GM23338 (cell line): ENCODE measurements around the gene LPP. TPM values are rescaled to one million over a fixed set of nuclear protein-coding genes. Genes with fewer than 3 reads are reported as not detected.

ENCODE experiments used
- ATAC-seq: fragments of 200-7000 bp; cut with Tn5 transposase; 3 replicates; pipeline ENCODE4 v1.9.1; 2020
- DNase-seq: peaks from one replicate; pipeline ENCODE4 v3.0.0-alpha.2; 2015; ENCODE audit warnings: low spot score
- H2AFZ ChIP-seq: fragments of 200-600 bp; sonication (generic); 2 replicates; pipeline ENCODE4 v1.8.0; 2016; ENCODE audit warnings: antibody characterized with exemption, mild to moderate bottlenecking, moderate library complexity
- H3F3A ChIP-seq: fragments of 200-600 bp; sonication (generic); replicated peaks from 2 replicates; pipeline ENCODE4 v1.8.0; 2017; ENCODE audit warnings: antibody characterized with exemption, mixed run types, low read depth
- H3K27ac ChIP-seq: fragments of 200-600 bp; sonication (generic); 2 replicates; pipeline ENCODE4 v1.6.1; 2016; ENCODE audit warnings: low read depth
- H3K27me3 ChIP-seq: fragments of 200-600 bp; sonication (generic); 2 replicates; pipeline ENCODE4 v1.8.0; 2016; ENCODE audit warnings: mild to moderate bottlenecking, mixed run types, moderate library complexity; ENCODE audit not compliant: insufficient read depth
- H3K36me3 ChIP-seq: fragments of 200-600 bp; sonication (generic); 2 replicates; pipeline ENCODE4 v1.8.0; 2016; ENCODE audit warnings: mild to moderate bottlenecking; ENCODE audit not compliant: insufficient read depth
- H3K4me1 ChIP-seq: fragments of 200-600 bp; sonication (generic); 2 replicates; pipeline ENCODE4 v1.8.0; 2016; ENCODE audit warnings: mild to moderate bottlenecking, moderate library complexity; ENCODE audit not compliant: insufficient read depth
- H3K4me2 ChIP-seq: fragments of 200-600 bp; sonication (generic); 2 replicates; pipeline ENCODE4 v1.7.1; 2017; ENCODE audit warnings: mixed run types
- H3K4me3 ChIP-seq: fragments of 200-600 bp; sonication (generic); 2 replicates; pipeline ENCODE4 v1.6.1; 2016; ENCODE audit warnings: mixed run types
- H3K79me2 ChIP-seq: fragments of 200-600 bp; sonication (generic); replicated peaks from 2 replicates; pipeline ENCODE4 v1.8.0; 2017; ENCODE audit warnings: mild to moderate bottlenecking; ENCODE audit not compliant: insufficient read depth
- H3K9me2 ChIP-seq: fragments of 200-600 bp; sonication (generic); 2 replicates; pipeline ENCODE4 v1.8.0; 2017; ENCODE audit not compliant: insufficient read depth
- H4K20me1 ChIP-seq: fragments of 200-600 bp; sonication (generic); replicated peaks from 2 replicates; pipeline ENCODE4 v1.8.0; 2017; ENCODE audit warnings: mild to moderate bottlenecking; ENCODE audit not compliant: insufficient read depth
- H3K27ac Mint-ChIP-seq: 2 replicates; pipeline ENCODE4 v1.8.0; 2020; ENCODE audit warnings: inconsistent platforms, mild to moderate bottlenecking, moderate library complexity, mixed read lengths
- H3K27me3 Mint-ChIP-seq: 3 replicates; pipeline ENCODE4 v1.8.0; 2022; ENCODE audit warnings: low read depth, mild to moderate bottlenecking, moderate library complexity, mixed read lengths, inconsistent platforms; ENCODE audit not compliant: insufficient read depth, poor library complexity
- H3K36me3 Mint-ChIP-seq: 3 replicates; pipeline ENCODE4 v1.8.0; 2021; ENCODE audit warnings: low read depth, mild to moderate bottlenecking, inconsistent platforms, moderate library complexity, mixed read lengths
- H3K4me1 Mint-ChIP-seq: 3 replicates; pipeline ENCODE4 v1.8.0; 2020; ENCODE audit warnings: mild to moderate bottlenecking, inconsistent platforms, mixed read lengths
- H3K4me3 Mint-ChIP-seq: 3 replicates; pipeline ENCODE4 v1.8.0; 2021; ENCODE audit warnings: moderate library complexity, mild to moderate bottlenecking, inconsistent platforms, mixed read lengths
- H3K9me3 Mint-ChIP-seq: 3 replicates; pipeline ENCODE4 v1.8.0; 2020; ENCODE audit warnings: moderate library complexity, mild to moderate bottlenecking, inconsistent platforms, mixed read lengths
- CREB1 ChIP-seq: fragments of 250-450 bp; sonication (Bioruptor Pico); IDR thresholded peaks from 2 replicates; pipeline ENCODE4 v1.5.0; 2020; ENCODE audit warnings: low read depth, mild to moderate bottlenecking, moderate library complexity
- CTCF ChIP-seq, 2 experiments: fragments of 200-600 bp in 1 of 2; sonication (generic) in 1 of 2; conservative IDR thresholded peaks; 2 replicates each; pipeline versions ENCODE4 v1.5.1 to v1.6.1; 2016 to 2017; ENCODE audit warnings: antibody characterized with exemption in 2 of 2, low read depth in 2 of 2, mild to moderate bottlenecking in 2 of 2, moderate library complexity in 1 of 2
- ETS1 ChIP-seq: IDR thresholded peaks from 2 replicates; pipeline ENCODE4 v1.6.1; 2016; ENCODE audit warnings: antibody characterized with exemption
- EZH2 ChIP-seq: fragments of 200-600 bp; sonication (generic); IDR thresholded peaks from one replicate; pipeline ENCODE4 v1.8.0; 2017; ENCODE audit warnings: antibody characterized with exemption, mild to moderate bottlenecking, low read depth; ENCODE audit not compliant: unreplicated experiment
- EZH2phosphoT487 ChIP-seq: fragments of 200-600 bp; sonication (generic); IDR thresholded peaks from one replicate; pipeline ENCODE4 v1.8.1; 2018; ENCODE audit warnings: antibody characterized with exemption; ENCODE audit not compliant: unreplicated experiment
- JUNB ChIP-seq: IDR thresholded peaks from one replicate; pipeline ENCODE4 v1.6.1; 2016; ENCODE audit warnings: antibody characterized with exemption; ENCODE audit not compliant: unreplicated experiment
- NANOG ChIP-seq: IDR thresholded peaks from 2 replicates; pipeline ENCODE4 v1.6.1; 2016; ENCODE audit warnings: antibody characterized with exemption, borderline replicate concordance
- POLR2AphosphoS5 ChIP-seq: IDR thresholded peaks from 2 replicates; pipeline ENCODE4 v1.6.1; 2016; ENCODE audit warnings: antibody characterized with exemption, low read depth
- REST ChIP-seq: IDR thresholded peaks from one replicate; pipeline ENCODE4 v1.6.1; 2018; ENCODE audit warnings: antibody characterized with exemption; ENCODE audit not compliant: unreplicated experiment
- STAT1 ChIP-seq: IDR thresholded peaks from one replicate; pipeline ENCODE4 v1.6.1; 2016; ENCODE audit warnings: antibody characterized with exemption; ENCODE audit not compliant: unreplicated experiment
- ZNF114 ChIP-seq: fragments of 250-450 bp; sonication (Bioruptor Pico); IDR thresholded peaks from 2 replicates; pipeline ENCODE4 v1.5.0; 2020; ENCODE audit warnings: mild to moderate bottlenecking, moderate library complexity
- ZNF331 ChIP-seq: fragments of 250-450 bp; sonication (Bioruptor Pico); IDR thresholded peaks from 2 replicates; pipeline ENCODE4 v1.5.0; 2020; ENCODE audit warnings: low read depth, mild to moderate bottlenecking, moderate library complexity
- ZNF462 ChIP-seq: fragments of 250-450 bp; sonication (Bioruptor Pico); IDR thresholded peaks from 2 replicates; pipeline ENCODE4 v1.5.0; 2020; ENCODE audit warnings: mild to moderate bottlenecking, moderate library complexity
- polyA plus RNA-seq: library from polyadenylated mRNA; unstranded; fragments of >200 nt; fragmentation: Nextera tagmentation; extraction: Ambion mirVana; gene quantifications from 2 replicates; pipeline ENCODE4 v1.2.1, GENCODE V29; 2016
- total RNA-seq: library from RNA; depleted of rRNA; stranded (reverse); fragments of >200 nt; shearing (Covaris generic); gene quantifications from 2 replicates; pipeline ENCODE4 v1.2.3, GENCODE V29; 2014

Gene LPP
- total and polyA plus RNA-seq, 2 experiments from 2014 or later = 23.0 to 35.2 TPM

GRCh38 chr3:188133646-188134045 lies 20.3 kb upstream of the LPP start:
- Histone ChIP-seq H3K4me1 (no peaks in the 10 kb centered on the region), H3K27ac (no peak overlapping the region), H2AFZ (no peak overlapping the region), H3K36me3 (no peaks in the 10 kb centered on the region), H3K27me3 (no peaks in the 10 kb centered on the region), H3F3A (no peaks in the 10 kb centered on the region), H3K79me2 (no peaks in the 10 kb centered on the region), H3K9me2 (no peaks in the 10 kb centered on the region), H3K4me2 (no peak overlapping the region), H3K4me3 (no peak overlapping the region), H4K20me1 (no peaks in the 10 kb centered on the region)
- Mint-ChIP-seq H3K36me3 (no peaks in the 10 kb centered on the region), H3K27ac (no peak overlapping the region), H3K9me3 (no peaks in the 10 kb centered on the region; the same call in 2 of the 3 replicates), H3K4me3 (no peak overlapping the region), H3K4me1 (peaks cover 7% of the 10 kb centered on the region; the same call in 2 of the 3 replicates), H3K27me3 (peaks cover 2% of the 10 kb centered on the region)
- DNase-seq (no peak), ATAC-seq (no peak)
- TF ChIP-seq CTCF (conservative IDR thresholded peaks at IDR 0.05; ENCODE audit: low read depth in 2 of 2) (no peak), NANOG (no peak), JUNB (no peak), STAT1 (no peak), ETS1 (no peak), EZH2 (no peak), ZNF462 (CRISPR knock-in tag) (no peak), POLR2AphosphoS5 (no peak), REST (no peak), ZNF114 (no peak), ZNF331 (CRISPR knock-in tag) (no peak), CREB1 (no peak), EZH2phosphoT487 (no peak)
